Neuronal stem cell (in vitro differentiated cells): Measurements from ENCODE around the gene GREB1.

Source experiments
- DNase-seq: peaks from one replicate; pipeline ENCODE4 v3.0.0-alpha.2; 2013; ENCODE audit warnings: low spot score
- H2AFZ ChIP-seq: one replicate; pipeline ENCODE4 v1.6.1; 2013; ENCODE audit warnings: mild to moderate bottlenecking, low read length, inconsistent platforms
- H2AK5ac ChIP-seq: 2 replicates; pipeline ENCODE4 v1.6.1; 2013; ENCODE audit warnings: low read depth, mild to moderate bottlenecking, inconsistent platforms, low read length, moderate library complexity, mixed read lengths
- H2BK120ac ChIP-seq: 2 replicates; pipeline ENCODE4 v1.6.1; 2013; ENCODE audit warnings: low read depth, mild to moderate bottlenecking, inconsistent platforms, low read length, moderate library complexity, mixed read lengths
- H2BK12ac ChIP-seq: one replicate; pipeline ENCODE4 v1.6.1; 2013; ENCODE audit warnings: low read length, inconsistent platforms
- H2BK15ac ChIP-seq: 2 replicates; pipeline ENCODE4 v1.6.1; 2013; ENCODE audit warnings: mild to moderate bottlenecking, low read length, inconsistent platforms, mixed read lengths
- H2BK5ac ChIP-seq: one replicate; pipeline ENCODE4 v1.6.1; 2013; ENCODE audit warnings: inconsistent platforms, mild to moderate bottlenecking, low read length, moderate library complexity
- H3K14ac ChIP-seq: one replicate; pipeline ENCODE4 v1.6.1; 2013; ENCODE audit warnings: low read length, inconsistent platforms
- H3K18ac ChIP-seq: 2 replicates; pipeline ENCODE4 v1.6.1; 2013; ENCODE audit warnings: low read length, inconsistent platforms
- H3K23ac ChIP-seq: 2 replicates; pipeline ENCODE4 v1.6.1; 2013; ENCODE audit warnings: low read depth, mild to moderate bottlenecking, mixed read lengths, low read length, inconsistent platforms; ENCODE audit not compliant: poor library complexity
- H3K27ac ChIP-seq: replicated peaks from 3 replicates; pipeline ENCODE4 v1.5.1; 2013; ENCODE audit warnings: low read length, inconsistent platforms
- H3K27me3 ChIP-seq, 3 experiments: 2 replicates each; pipeline ENCODE4 v1.6.1; 2013; ENCODE audit warnings: low read length in 3 of 3, mild to moderate bottlenecking in 2 of 3, inconsistent platforms in 1 of 3, low read depth in 1 of 3, mixed read lengths in 1 of 3, moderate library complexity in 1 of 3; ENCODE audit not compliant: control insufficient read depth in 3 of 3, insufficient read depth in 3 of 3
- H3K36me3 ChIP-seq, 2 donors: replicated peaks in 1 of 2; 2 replicates each; pipeline ENCODE4 v1.6.1; 2013; ENCODE audit warnings: low read length in 2 of 2; ENCODE audit not compliant: control insufficient read depth in 2 of 2, insufficient read depth in 2 of 2
- H3K4ac ChIP-seq: 2 replicates; pipeline ENCODE4 v1.6.1; 2013; ENCODE audit warnings: inconsistent platforms, mild to moderate bottlenecking, low read length, moderate library complexity
- H3K4me1 ChIP-seq, 2 donors: 1 replicate in 1 of 2; 2 replicates in 1 of 2; pipeline ENCODE4 v1.6.1; 2013; ENCODE audit warnings: low read length in 2 of 2, low read depth in 1 of 2; ENCODE audit not compliant: control insufficient read depth in 2 of 2, insufficient read depth in 1 of 2
- H3K4me2 ChIP-seq: one replicate; pipeline ENCODE4 v1.6.1; 2013; ENCODE audit warnings: mild to moderate bottlenecking, low read length, inconsistent platforms; ENCODE audit not compliant: insufficient read depth, poor library complexity, severe bottlenecking
- H3K4me3 ChIP-seq, 2 donors: 2 replicates each; pipeline ENCODE4 v1.5.1; 2013; ENCODE audit warnings: low read length in 2 of 2, mild to moderate bottlenecking in 2 of 2, inconsistent platforms in 1 of 2, moderate library complexity in 1 of 2
- H3K79me1 ChIP-seq: one replicate; pipeline ENCODE4 v1.6.1; 2013; ENCODE audit warnings: low read depth, mild to moderate bottlenecking, inconsistent platforms, low read length, moderate library complexity
- H3K9ac ChIP-seq: one replicate; pipeline ENCODE4 v1.6.1; 2013; ENCODE audit warnings: mild to moderate bottlenecking, low read depth, low read length, inconsistent platforms; ENCODE audit not compliant: poor library complexity
- H3K9me3 ChIP-seq, 2 donors: replicated peaks in 1 of 2; 2 replicates each; pipeline versions ENCODE3 to v1.6.1; 2013; ENCODE audit warnings: low read length in 2 of 2, mild to moderate bottlenecking in 2 of 2, inconsistent platforms in 1 of 2, low read depth in 1 of 2, mixed read lengths in 1 of 2, moderate library complexity in 1 of 2; ENCODE audit not compliant: control insufficient read depth in 2 of 2, insufficient read depth in 1 of 2
- H4K8ac ChIP-seq: one replicate; pipeline ENCODE4 v1.6.1; 2013; ENCODE audit warnings: low read depth, mild to moderate bottlenecking, inconsistent platforms, low read length, moderate library complexity
- H4K91ac ChIP-seq: one replicate; pipeline ENCODE4 v1.6.1; 2013; ENCODE audit warnings: low read length, low read depth, mild to moderate bottlenecking, inconsistent platforms; ENCODE audit not compliant: poor library complexity
- WGBS, 2 donors: extraction: QIAGEN DNeasy Blood & Tissue Kit; methylation state at CpG; one replicate each; pipeline ENCODE4 v1.1.7; 2013; ENCODE audit warnings: missing lambda C conversion rate in 2 of 2, mixed read lengths in 1 of 2; ENCODE audit not compliant: insufficient read length in 2 of 2, insufficient replicate concordance in 1 of 2; ENCODE audit errors: extremely low coverage in 2 of 2; 5-methylcytosine and 5-hydroxymethylcytosine counted together

GREB1 gene

GRCh38 chr2:11494310-11494709, 39.5 kb upstream of the GREB1 start:
- Histone ChIP-seq H3K79me1 (peaks cover 9% of the 10 kb centered on the region), H2AK5ac (no peak overlapping the region), H3K14ac (no peak overlapping the region), H3K9ac (no peak overlapping the region), H4K91ac (no peak overlapping the region), H3K27me3 (no peaks in the 10 kb centered on the region), H2AFZ (no peak overlapping the region), H3K18ac (no peak overlapping the region), H3K36me3 (peaks cover 0 to 45% of the 10 kb centered on the region in 2 donors), H3K9me3 (peaks cover 2 to 44% of the 10 kb centered on the region in 2 donors), H2BK15ac (no peak overlapping the region), H3K27ac (no peak overlapping the region), H2BK5ac (no peak overlapping the region), H4K8ac (no peak overlapping the region), H3K23ac (no peak overlapping the region), H3K4me2 (no peak overlapping the region), H3K4ac (no peak overlapping the region), H3K4me1 (peaks cover 25 to 41% of the 10 kb centered on the region in 2 donors), H2BK12ac (no peak overlapping the region), H2BK120ac (no peak overlapping the region), H3K4me3 (no peak overlapping the region)
- no peak for DNase-seq
- no CpG with 5 or more reads among the region's 2 CpGs for WGBS, 2 donors

GRCh38 chr2:11495844-11496681, 37.8 kb upstream of the GREB1 start:
- DNase-seq, result no peak
- H3K4me2 ChIP-seq, result peak overlapping the region; percentile 41
- no peak overlapping the region for H3K14ac ChIP-seq
- peaks cover 0 to 28% of the 10 kb centered on the region in 2 donors for H3K9me3 ChIP-seq
- H3K79me1 ChIP-seq, result peaks cover 11% of the 10 kb centered on the region
- no peak overlapping the region for H4K8ac ChIP-seq
- no peak overlapping the region for H3K4ac ChIP-seq
- peak overlapping the region in 1 of 2 donors; percentile 39 for H3K4me3 ChIP-seq
- WGBS, 2 donors, result no CpG with 5 or more reads among the region's 30 CpGs
- H2BK12ac ChIP-seq, result no peak overlapping the region
- H3K36me3 ChIP-seq, result peaks cover 0 to 39% of the 10 kb centered on the region in 2 donors
- H2AFZ ChIP-seq, result no peak overlapping the region
- H2BK15ac ChIP-seq, result no peak overlapping the region
- H3K9ac ChIP-seq, result peak overlapping the region; percentile 56
- H3K23ac ChIP-seq, result no peak overlapping the region
- no peak overlapping the region for H2BK5ac ChIP-seq
- peaks cover 0 to 2% (median 0%) of the 10 kb centered on the region in 3 experiments for H3K27me3 ChIP-seq
- peak overlapping the region; percentile 60 for H3K27ac ChIP-seq
- no peak overlapping the region for H4K91ac ChIP-seq
- H3K18ac ChIP-seq, result peak overlapping the region; percentile 58
- peaks cover 25 to 56% of the 10 kb centered on the region in 2 donors for H3K4me1 ChIP-seq
- no peak overlapping the region for H2AK5ac ChIP-seq
- H2BK120ac ChIP-seq, result no peak overlapping the region

GRCh38 chr2:11498543-11499034, 35.3 kb upstream of the GREB1 start:
- no peak overlapping the region for H4K8ac ChIP-seq
- no peak overlapping the region for H3K4me2 ChIP-seq
- peak overlapping the region; percentile 21 for H3K27ac ChIP-seq
- peak overlapping the region; percentile 33 for H3K18ac ChIP-seq
- no peak for DNase-seq
- peaks cover 1% of the 10 kb centered on the region for H3K79me1 ChIP-seq
- no CpG with 5 or more reads among the region's 9 CpGs for WGBS, 2 donors
- no peak overlapping the region for H2BK120ac ChIP-seq
- H2AFZ ChIP-seq, result no peak overlapping the region
- no peak overlapping the region for H4K91ac ChIP-seq
- H2BK5ac ChIP-seq, result no peak overlapping the region
- no peak overlapping the region for H2AK5ac ChIP-seq
- H3K9me3 ChIP-seq, result peaks cover 8 to 21% of the 10 kb centered on the region in 2 donors
- H3K4ac ChIP-seq, result no peak overlapping the region
- peak overlapping the region in 1 of 2 donors; percentile 23 for H3K4me3 ChIP-seq
- no peak overlapping the region for H2BK12ac ChIP-seq
- no peak overlapping the region for H3K23ac ChIP-seq
- peaks cover 16 to 57% of the 10 kb centered on the region in 2 donors for H3K4me1 ChIP-seq
- H2BK15ac ChIP-seq, result no peak overlapping the region
- no peak overlapping the region for H3K9ac ChIP-seq
- peaks cover 2 to 34% of the 10 kb centered on the region in 2 donors for H3K36me3 ChIP-seq
- H3K14ac ChIP-seq, result no peak overlapping the region
- H3K27me3 ChIP-seq, result peaks cover 0 to 2% (median 0%) of the 10 kb centered on the region in 3 experiments

GRCh38 chr2:11499081-11499743, 34.6 kb upstream of the GREB1 start:
- no CpG with 5 or more reads among the region's 4 CpGs for WGBS, 2 donors

More at GRCh38 chr2:11499081-11499743, 34.6 kb upstream of the GREB1 start:
- Histone ChIP-seq H2AK5ac (no peak overlapping the region), H2BK15ac (no peak overlapping the region), H3K27me3 (peaks cover 0 to 2% (median 0%) of the 10 kb centered on the region in 3 experiments), H4K8ac (no peak overlapping the region), H3K23ac (no peak overlapping the region), H3K4me3 (no peak overlapping the region), H3K14ac (no peak overlapping the region), H4K91ac (no peak overlapping the region), H3K27ac (no peak overlapping the region), H3K79me1 (peaks cover 1% of the 10 kb centered on the region), H3K36me3 (peaks cover 2 to 37% of the 10 kb centered on the region in 2 donors), H2BK120ac (no peak overlapping the region), H3K9ac (no peak overlapping the region), H2BK5ac (no peak overlapping the region), H3K4me1 (peaks cover 16 to 56% of the 10 kb centered on the region in 2 donors), H2AFZ (no peak overlapping the region), H3K4me2 (no peak overlapping the region), H3K4ac (no peak overlapping the region), H3K18ac (no peak overlapping the region), H2BK12ac (no peak overlapping the region), H3K9me3 (peaks cover 8 to 22% of the 10 kb centered on the region in 2 donors)
- peak; percentile 82 for DNase-seq
